HS-27A (cell line): ENCODE results near the gene AKAP17A.
"Not testable (repeated sequence)": the region's sequence is repeated elsewhere in the genome, so short reads cannot be mapped to it uniquely, and the experiment has no call there.

Experiments
- DNase-seq: peaks from one replicate; pipeline ENCODE4 v3.0.0-alpha.2; 2012; ENCODE audit warnings: low read depth, missing footprints

Gene AKAP17A

GRCh38 chrX:1602299-1602698 lies 10.9 kb downstream of the AKAP17A start:
- DNase-seq, result no peak

GRCh38 chrX:1606496-1606895 lies 15.1 kb downstream of the AKAP17A start:
- no peak for DNase-seq

GRCh38 chrX:1609311-1609710 lies 17.9 kb downstream of the AKAP17A start:
- no peak for DNase-seq

DNA sequence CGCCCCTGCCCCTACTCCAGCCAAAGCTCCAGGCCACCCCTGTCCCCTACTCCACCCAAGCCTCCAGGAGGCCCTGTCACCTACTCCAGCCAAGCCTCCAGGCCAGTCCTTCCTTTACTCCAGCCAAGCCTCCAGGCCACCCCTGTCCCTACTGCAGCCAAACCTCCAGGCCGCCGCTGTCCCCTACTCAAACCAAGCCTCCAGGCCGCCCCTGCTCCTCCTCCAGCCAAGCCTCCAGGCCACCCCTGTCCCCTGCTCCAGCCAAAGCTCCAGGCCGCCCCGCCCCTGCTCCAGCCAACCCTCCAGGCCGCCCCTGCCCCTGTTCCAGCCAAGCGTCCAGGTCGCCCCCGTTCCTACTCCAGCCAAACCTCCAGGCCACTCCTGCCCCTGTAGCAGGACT lies 18.4 kb downstream of the AKAP17A start:
- DNase-seq, result no peak

GRCh38 chrX:1610166-1610565 lies 18.8 kb downstream of the AKAP17A start:
- DNase-seq, result no peak

GRCh38 chrX:1610736-1611135 lies 19.3 kb downstream of the AKAP17A start:
- DNase-seq, result no peak

- DNase-seq, result no peak
These were observed 21.4 kb downstream of the AKAP17A start for GRCh38 chrX:1612641-1613286.

GRCh38 chrX:1614927-1615326 lies 23.5 kb downstream of the AKAP17A start, which contains the start of gene ASMT:
Gene ASMT, plus strand, starts transcription at chrX:1615059. Its CDS starts 141 bp downstream, at chrX:1615200.
- no peak for DNase-seq

DNA sequence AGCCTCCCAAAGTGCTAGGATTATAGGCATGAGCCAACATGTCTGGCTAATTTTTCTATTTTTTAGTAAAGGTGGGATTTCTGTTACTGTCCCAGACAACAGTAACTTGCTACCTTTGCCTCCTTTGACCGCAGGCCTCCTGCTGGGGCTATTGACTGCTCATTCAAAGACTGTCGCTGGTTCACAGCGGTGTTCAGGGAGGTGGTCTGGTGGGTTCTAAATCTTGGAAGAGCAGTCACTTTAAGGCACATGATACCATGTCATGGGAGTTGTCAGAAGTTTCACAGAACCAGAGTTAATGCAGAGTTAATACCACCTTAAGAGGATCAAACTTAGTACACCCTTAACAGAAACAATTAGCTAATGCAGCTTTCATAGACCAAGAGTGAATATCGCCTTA lies 27.3 kb downstream of the AKAP17A start:
- no peak for DNase-seq

GRCh38 chrX:1623691-1624090 lies 32.3 kb downstream of the AKAP17A start:
- no peak for DNase-seq

- DNase-seq, result not testable (repeated sequence)
These were observed 32.9 kb downstream of the AKAP17A start for GRCh38 chrX:1624158-1624860.

DNA sequence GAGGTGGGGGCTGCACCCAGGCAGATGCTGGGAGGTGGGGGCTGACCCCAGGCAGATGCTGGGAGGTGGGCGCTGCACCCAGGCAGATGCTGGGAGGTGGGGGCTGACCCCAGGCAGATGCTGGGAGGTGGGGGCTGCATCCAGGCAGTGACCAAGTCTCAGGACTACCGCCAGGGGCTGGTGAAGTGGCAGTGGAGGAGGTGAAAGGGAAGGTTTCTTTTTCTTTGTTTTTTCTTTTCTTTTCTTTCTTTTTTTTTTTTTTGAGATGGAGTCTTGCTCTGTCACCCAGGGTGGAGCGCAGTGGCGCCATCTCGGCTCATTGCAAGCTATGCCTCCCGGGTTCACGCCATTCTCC lies 33.4 kb downstream of the AKAP17A start:
- DNase-seq, result not testable (repeated sequence)

- DNase-seq, result no peak
These were observed 37.8 kb downstream of the AKAP17A start for GRCh38 chrX:1629244-1629643.

DNA sequence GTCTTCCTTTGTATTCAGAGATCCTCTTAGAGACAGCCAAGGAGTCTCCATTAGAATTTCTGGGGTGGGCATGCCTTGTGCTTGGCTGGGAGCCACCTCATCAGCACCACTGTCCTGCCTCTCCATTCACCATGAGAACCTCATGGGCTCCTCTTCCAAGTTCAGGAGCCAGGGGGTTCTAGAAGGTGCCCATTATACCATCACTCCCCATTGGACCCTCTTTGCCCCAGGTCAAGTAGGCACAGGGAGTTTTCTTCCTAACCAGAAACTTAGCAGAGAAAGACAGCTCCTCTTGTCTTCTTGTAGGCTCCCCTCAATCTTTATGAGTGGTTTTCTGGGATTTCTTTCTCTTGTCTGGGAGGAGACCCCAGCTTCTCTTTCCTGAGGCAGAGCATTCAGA lies 54.6 kb downstream of the AKAP17A start:
- no peak for DNase-seq

- no peak for DNase-seq
These were observed 58.2 kb downstream of the AKAP17A start for GRCh38 chrX:1649621-1650020.
